HCT116 (cell line): ENCODE results near the gene TMEM178B. TPM values are rescaled to one million over a fixed set of nuclear protein-coding genes. Genes with fewer than 3 reads are reported as not detected.

Source experiments
- ATAC-seq: fragments of 200-7000 bp; cut with Tn5 transposase; 2 replicates; pipeline ENCODE4 v1.9.1; 2020; ENCODE audit warnings: mild to moderate bottlenecking, moderate library complexity
- BruUV-seq: library from RNA; stranded (reverse); fragments of 400-500 nt; replicated peaks from 2 replicates; lab custom pipeline; 2021; lab: Mats Ljungman, UMichigan
- CTCF ChIA-PET: fragments of 300-600 bp; sonication (Branson Sonifier 250); formaldehyde crosslinking; loops from one replicate; lab custom pipeline; 2021; ENCODE audit warnings: antibody characterized with exemption; lab: Charles Lee
- POLR2A ChIA-PET: fragments of 300-600, 350-600 bp; sonication (Branson Sonifier 250); formaldehyde crosslinking; loops from one replicate; lab custom pipeline; 2021; ENCODE audit warnings: antibody characterized with exemption; lab: Charles Lee
- RAD21 ChIA-PET, 2 experiments: fragments of 300-600 bp; sonication (Branson Sonifier 250); formaldehyde crosslinking; loops; one replicate each; lab custom pipeline; 2023; ENCODE audit warnings: low total read pairs in 2 of 2; ENCODE audit not compliant: uncharacterized antibody in 2 of 2, unreplicated experiment in 2 of 2, low non-redundant PET in 1 of 2; lab: Charles Lee
- DNase-seq: peaks from one replicate; pipeline ENCODE4 v3.0.0-alpha.2; 2010; ENCODE audit warnings: low read depth, low spot score
- H2AFZ ChIP-seq: fragments of 200-600 bp; shearing (Covaris generic), sonication (generic); 2 replicates; pipeline ENCODE4 v1.6.1; 2017; ENCODE audit warnings: low read depth, mixed run types, mixed read lengths, antibody characterized with exemption, low read length; ENCODE audit not compliant: poor library complexity, severe bottlenecking
- H3K27ac ChIP-seq: 2 replicates; pipeline ENCODE4 v1.5.1; 2012; ENCODE audit warnings: low read depth, low read length
- H3K27me3 ChIP-seq: fragments of 200-600 bp; sonication (generic); 2 replicates; pipeline ENCODE4 v1.6.1; 2016; ENCODE audit warnings: mixed run types, low read length, mixed read lengths; ENCODE audit not compliant: insufficient read depth
- H3K36me3 ChIP-seq, 2 experiments: fragments of 200-500 bp in 1 of 2; fragments of 200-600 bp in 1 of 2; sonication (Bioruptor generic) in 1 of 2; sonication (generic) in 1 of 2; 2 replicates each; pipeline versions ENCODE4 v1.5.1 to v1.6.1; 2014 to 2016; ENCODE audit warnings: low read length in 2 of 2, inconsistent platforms in 1 of 2, mixed read lengths in 1 of 2, mixed run types in 1 of 2; ENCODE audit not compliant: insufficient read depth in 2 of 2, control insufficient read depth in 1 of 2
- H3K4me1 ChIP-seq, 2 experiments: fragments of 200-600 bp in 1 of 2; sonication (generic) in 1 of 2; 2 replicates each; pipeline versions ENCODE4 v1.5.1 to v1.6.1; 2012 to 2017; ENCODE audit warnings: low read length in 2 of 2, inconsistent platforms in 1 of 2, mild to moderate bottlenecking in 1 of 2, mixed read lengths in 1 of 2, mixed run types in 1 of 2, moderate library complexity in 1 of 2; ENCODE audit not compliant: insufficient read depth in 2 of 2, control insufficient read depth in 1 of 2
- H3K4me2 ChIP-seq: fragments of 200-600 bp; sonication (generic); 2 replicates; pipeline ENCODE4 v1.6.1; 2017; ENCODE audit warnings: mixed run types, low read length, mixed read lengths
- H3K4me3 ChIP-seq, 2 experiments: fragments of 200-600 bp in 1 of 2; sonication (generic) in 1 of 2; replicated peaks in 1 of 2; 2 replicates each; pipeline ENCODE4 v1.5.1; 2011 to 2016; ENCODE audit warnings: low read length in 2 of 2, control low read depth in 1 of 2, low read depth in 1 of 2, mild to moderate bottlenecking in 1 of 2, mixed read lengths in 1 of 2, mixed run types in 1 of 2
- H3K79me2 ChIP-seq: fragments of 200-600 bp; sonication (generic); 2 replicates; pipeline ENCODE4 v1.6.1; 2017; ENCODE audit warnings: mild to moderate bottlenecking, mixed run types, low read length, moderate library complexity, mixed read lengths; ENCODE audit not compliant: insufficient read depth
- H3K9ac ChIP-seq: fragments of 200-600 bp; sonication (generic); 2 replicates; pipeline ENCODE4 v1.6.1; 2016; ENCODE audit warnings: low read length, mixed read lengths
- H3K9me2 ChIP-seq: fragments of 200-600 bp; sonication (generic), shearing (Covaris generic); 2 replicates; pipeline ENCODE4 v1.6.1; 2017; ENCODE audit warnings: mixed run types, mild to moderate bottlenecking, moderate library complexity; ENCODE audit not compliant: insufficient read depth
- H3K9me3 ChIP-seq, 2 experiments: fragments of 200-500 bp in 1 of 2; fragments of 200-600 bp in 1 of 2; sonication (Bioruptor generic) in 1 of 2; sonication (generic) in 1 of 2; 2 replicates each; pipeline ENCODE4 v1.6.1; 2014 to 2017; ENCODE audit warnings: low read length in 2 of 2, mixed read lengths in 2 of 2, inconsistent platforms in 1 of 2, low read depth in 1 of 2, mild to moderate bottlenecking in 1 of 2, mixed run types in 1 of 2, moderate library complexity in 1 of 2; ENCODE audit not compliant: control insufficient read depth in 1 of 2, insufficient read depth in 1 of 2
- H4K20me1 ChIP-seq: fragments of 200-600 bp; sonication (generic), shearing (Covaris generic); 2 replicates; pipeline ENCODE4 v1.6.1; 2017; ENCODE audit warnings: mixed run types, mild to moderate bottlenecking, moderate library complexity; ENCODE audit not compliant: insufficient read depth
- CBX3 ChIP-seq: IDR thresholded peaks from 2 replicates; pipeline ENCODE4 v1.6.1; 2012; ENCODE audit warnings: low read depth
- CEBPB ChIP-seq: IDR thresholded peaks from 2 replicates; pipeline ENCODE4 v1.6.1; 2012; ENCODE audit warnings: low read depth
- CTCF ChIP-seq, 3 experiments: fragments of 200-600 bp in 1 of 3; sonication (generic) in 1 of 3; IDR thresholded peaks in 2 of 3; conservative IDR thresholded peaks in 1 of 3; 2 replicates each; pipeline ENCODE4 v1.5.1; 2012 to 2017; ENCODE audit warnings: low read depth in 2 of 3, low read length in 2 of 3, antibody characterized with exemption in 1 of 3, borderline replicate concordance in 1 of 3, control low read depth in 1 of 3, mild to moderate bottlenecking in 1 of 3, mixed read lengths in 1 of 3, mixed run types in 1 of 3, moderate library complexity in 1 of 3; ENCODE audit not compliant: insufficient read depth in 1 of 3
- EZH2 ChIP-seq: fragments of 200-600 bp; sonication (generic); IDR thresholded peaks from 2 replicates; pipeline ENCODE4 v1.6.1; 2017; ENCODE audit warnings: antibody characterized with exemption, mixed run types
- EZH2phosphoT487 ChIP-seq: fragments of 200-600 bp; IDR thresholded peaks from 2 replicates; pipeline ENCODE4 v1.6.1; 2018; ENCODE audit warnings: antibody characterized with exemption, borderline replicate concordance
- FOSL1 ChIP-seq: IDR thresholded peaks from 2 replicates; pipeline ENCODE4 v1.6.1; 2012; ENCODE audit warnings: low read depth
- JUND ChIP-seq: IDR thresholded peaks from 2 replicates; pipeline ENCODE4 v1.6.1; 2012
- POLR2A ChIP-seq: IDR thresholded peaks from 2 replicates; pipeline ENCODE4 v1.7.0; 2011; ENCODE audit warnings: borderline replicate concordance; ENCODE audit not compliant: insufficient read depth, insufficient read length; ENCODE audit errors: extremely low read depth
- POLR2AphosphoS5 ChIP-seq: IDR thresholded peaks from 2 replicates; pipeline ENCODE4 v1.6.1; 2011; ENCODE audit warnings: mild to moderate bottlenecking, low read depth, low read length, moderate library complexity
- RAD21 ChIP-seq: IDR thresholded peaks from 2 replicates; pipeline ENCODE4 v1.6.1; 2012; ENCODE audit warnings: low read depth, mild to moderate bottlenecking
- REST ChIP-seq: IDR thresholded peaks from 2 replicates; pipeline ENCODE4 v1.6.1; 2012; ENCODE audit warnings: low read depth
- SP1 ChIP-seq: IDR thresholded peaks from 2 replicates; pipeline ENCODE4 v1.6.1; 2012; ENCODE audit warnings: low read depth
- YY1 ChIP-seq: IDR thresholded peaks from 2 replicates; pipeline ENCODE4 v1.6.1; 2011; ENCODE audit warnings: low read length, low read depth, moderate library complexity, mild to moderate bottlenecking; ENCODE audit not compliant: insufficient replicate concordance; ENCODE audit errors: extremely low read depth
- ZNF274 ChIP-seq: fragments of 200-500 bp; sonication (Bioruptor generic); IDR thresholded peaks from 2 replicates; pipeline ENCODE4 v1.6.1; 2014; ENCODE audit warnings: mild to moderate bottlenecking, low read depth, low read length, inconsistent platforms
- intact Hi-C: fragments of 100-400 bp; cut with micrococcal nuclease; formaldehyde crosslinking; loops from 2 replicates; pipeline ENCODE4 v1.10.0; 2022
- total RNA-seq: library from RNA; stranded (reverse); gene quantifications from one replicate; pipeline ENCODE4 v1.2.1, GENCODE V29; 2021; ENCODE audit not compliant: unreplicated experiment

The TMEM178B gene
- total RNA-seq, 1 experiment from 2014 or later: 0.02 TPM

GRCh38 chr7:141123522-141123921, 49.7 kb downstream of the TMEM178B start:
- H3K27me3 ChIP-seq: peaks cover 28% of the 10 kb centered on the region
- ChIA-PET POLR2A (no interaction called here), CTCF (no interaction called here), RAD21 (no interaction called here)
- ATAC-seq (no peak), DNase-seq (no peak)
- intact Hi-C loops: no loop called here
- H3K4me1 ChIP-seq: no peaks in the 10 kb centered on the region
- H3K27ac ChIP-seq: no peak overlapping the region
- no peak overlapping the region for H3K4me3 ChIP-seq
- no peaks in the 10 kb centered on the region for H4K20me1 ChIP-seq
- no peaks in the 10 kb centered on the region for H3K9me3 ChIP-seq
- no peaks in the 10 kb centered on the region for H3K79me2 ChIP-seq
- no peaks in the 10 kb centered on the region for H3K9me2 ChIP-seq
- no peaks in the 10 kb centered on the region for H3K36me3 ChIP-seq
- no peak overlapping the region for H2AFZ ChIP-seq
- TF ChIP-seq CTCF (IDR thresholded peaks at IDR 0.05 in 2 of 3, conservative IDR thresholded peaks at IDR 0.05 in 1 of 3; ENCODE audit: borderline replicate concordance in 1 of 3, insufficient read depth in 1 of 3, low read depth in 2 of 3, low read length in 2 of 3): no peak
- no peak for TF ChIP-seq YY1
- no peak for TF ChIP-seq EZH2phosphoT487
- no peak for TF ChIP-seq CEBPB
- TF ChIP-seq CBX3: no peak
- H3K9ac ChIP-seq: no peak overlapping the region
- no TSS peak for BruUV-seq
- H3K4me2 ChIP-seq: no peak overlapping the region

GRCh38 chr7:141126107-141126506, 52.2 kb downstream of the TMEM178B start:
- no peak for ATAC-seq
- Histone ChIP-seq H3K9ac (no peak overlapping the region), H3K9me3 (no peaks in the 10 kb centered on the region), H3K79me2 (no peaks in the 10 kb centered on the region), H3K27ac (no peak overlapping the region), H3K4me2 (no peak overlapping the region), H4K20me1 (no peaks in the 10 kb centered on the region), H3K27me3 (peaks cover 33% of the 10 kb centered on the region), H3K4me3 (no peak overlapping the region), H3K4me1 (no peaks in the 10 kb centered on the region), H3K36me3 (no peaks in the 10 kb centered on the region), H3K9me2 (no peaks in the 10 kb centered on the region), H2AFZ (no peak overlapping the region)
- TF ChIP-seq EZH2: no peak
- no peak for TF ChIP-seq RAD21
- no peak for TF ChIP-seq CEBPB
- TF ChIP-seq ZNF274: no peak
- TF ChIP-seq SP1: no peak
- TF ChIP-seq REST: no peak
- TF ChIP-seq FOSL1: no peak
- no peak for TF ChIP-seq POLR2AphosphoS5
- TF ChIP-seq JUND: no peak
- TF ChIP-seq YY1: no peak
- no peak for TF ChIP-seq POLR2A
- ChIA-PET CTCF (no interaction called here), POLR2A (no interaction called here), RAD21 (no interaction called here)
- BruUV-seq: no TSS peak
- intact Hi-C loops: no loop called here
- no peak for DNase-seq
